H54 (cell line): ENCODE measurements around the gene TRAK2.

Experiments used
- DNase-seq: peaks from one replicate; pipeline ENCODE4 v3.0.0; 2011; ENCODE audit warnings: low spot score, mixed read lengths; ENCODE audit not compliant: insufficient read length
- FAIRE-seq: peaks from 3 replicates; lab custom pipeline; 2011; peaks lifted over from hg19 to GRCh38; lab: Jason Lieb, UNC
- POLR2A ChIP-seq: IDR thresholded peaks from 2 replicates; pipeline ENCODE4 v1.6.1; 2011; ENCODE audit warnings: low read depth, mild to moderate bottlenecking, low read length

Gene TRAK2

GRCh38 chr2:201466050-201466675 is 14.9 kb upstream of the TRAK2 start:
- DNase-seq (peak; percentile 16), FAIRE-seq (peak; percentile 36)
- TF ChIP-seq POLR2A: no peak

GRCh38 chr2:201465524-201465971 is 14.3 kb upstream of the TRAK2 start:
- DNase-seq (no peak), FAIRE-seq (no peak)
- TF ChIP-seq POLR2A: no peak

- FAIRE-seq (no peak), DNase-seq (no peak)
- TF ChIP-seq POLR2A: no peak
Observed at GRCh38 chr2:201464547-201464946, 13.3 kb upstream of the TRAK2 start.

GRCh38 chr2:201460532-201460931 is 9.3 kb upstream of the TRAK2 start:
- FAIRE-seq (no peak), DNase-seq (no peak)
- no peak for TF ChIP-seq POLR2A

- FAIRE-seq (no peak), DNase-seq (no peak)
- TF ChIP-seq POLR2A: no peak
Observed at GRCh38 chr2:201458381-201458780, 7.1 kb upstream of the TRAK2 start.

- DNase-seq (no peak), FAIRE-seq (no peak)
- TF ChIP-seq POLR2A: no peak
Observed at GRCh38 chr2:201452922-201453643, 1.8 kb upstream of the TRAK2 start.

- DNase-seq (no peak), FAIRE-seq (no peak)
- no peak for TF ChIP-seq POLR2A
Observed at GRCh38 chr2:201452058-201452921, 1.0 kb upstream of the TRAK2 start.

- no peak for FAIRE-seq
- DNase-seq: no peak
- TF ChIP-seq POLR2A: no peak
Observed at GRCh38 chr2:201450954-201451291, 335 bp downstream of the TRAK2 start.

GRCh38 chr2:201448701-201449100 is 2.6 kb downstream of the TRAK2 start:
- DNase-seq: no peak
- FAIRE-seq: no peak

GRCh38 chr2:201448061-201448460 is 3.2 kb downstream of the TRAK2 start:
- DNase-seq: no peak
- FAIRE-seq: no peak
- TF ChIP-seq POLR2A: no peak

More at GRCh38 chr2:201448701-201449100, 2.6 kb downstream of the TRAK2 start:
- no peak for TF ChIP-seq POLR2A

GRCh38 chr2:201447086-201447485 is 4.2 kb downstream of the TRAK2 start:
- no peak for FAIRE-seq
- no peak for DNase-seq
- TF ChIP-seq POLR2A: no peak

- FAIRE-seq (no peak), DNase-seq (no peak)
- no peak for TF ChIP-seq POLR2A
Observed at GRCh38 chr2:201444746-201445465, 6.4 kb downstream of the TRAK2 start.

GRCh38 chr2:201441409-201441808 is 9.8 kb downstream of the TRAK2 start:
- DNase-seq (no peak), FAIRE-seq (no peak)
- no peak for TF ChIP-seq POLR2A
